Breast epithelium (tissue), 4 donors: ENCODE measurements around the gene LRRC32. TPM values are rescaled to one million over a fixed set of nuclear protein-coding genes. Genes with fewer than 3 reads are reported as not detected.

Source experiments
- DNase-seq, 2 donors: peaks; one replicate each; pipeline ENCODE4 v3.0.0-alpha.2; 2019; ENCODE audit warnings: low spot score in 2 of 2
- H3K27ac ChIP-seq, 2 donors: fragments of 200-600 bp; sonication (generic) in 1 of 2; one replicate each; pipeline ENCODE4 v1.5.1; 2016 to 2019; ENCODE audit warnings: mild to moderate bottlenecking in 1 of 2
- H3K27me3 ChIP-seq, 2 donors: fragments of 200-600 bp; sonication (generic) in 1 of 2; one replicate each; pipeline versions ENCODE4 v1.5.1 to v1.6.0; 2017 to 2019; ENCODE audit warnings: control low read depth in 1 of 2, mild to moderate bottlenecking in 1 of 2
- H3K36me3 ChIP-seq: fragments of 200-600 bp; one replicate; pipeline ENCODE4 v1.5.1; 2019
- H3K4me1 ChIP-seq, 2 donors: fragments of 200-600 bp; sonication (generic); one replicate each; pipeline ENCODE4 v1.5.1; 2016 to 2019; ENCODE audit warnings: control low read depth in 1 of 2
- H3K4me3 ChIP-seq, 3 donors: fragments of 200-600 bp; sonication (generic); 1 replicate in 2 of 3; 2 replicates in 1 of 3; pipeline ENCODE4 v1.5.1; 2016 to 2019; ENCODE audit warnings: mild to moderate bottlenecking in 3 of 3, moderate library complexity in 2 of 3
- H3K9me3 ChIP-seq, 2 donors: fragments of 200-600 bp; sonication (generic) in 1 of 2; one replicate each; pipeline ENCODE4 v1.5.1; 2016 to 2019; ENCODE audit warnings: control low read depth in 1 of 2
- POLR2A ChIP-seq: fragments of 450-650 bp; IDR thresholded peaks from one replicate; pipeline ENCODE4 v1.6.1; 2016; ENCODE audit warnings: antibody characterized with exemption, mild to moderate bottlenecking, moderate library complexity
- POLR2AphosphoS5 ChIP-seq, 3 donors: sonication (generic); formaldehyde crosslinking; IDR thresholded peaks; one replicate each; pipeline ENCODE4 v1.6.1; 2017; ENCODE audit warnings: antibody characterized with exemption in 3 of 3
- intact Hi-C: fragments of 100-400 bp; cut with DNase I; formaldehyde crosslinking; loops from one replicate; pipeline ENCODE4 v1.15.1; 2023; ENCODE audit warnings: low total_unique reads
- total RNA-seq, 3 donors: library from RNA; depleted of rRNA; stranded (reverse); fragments of >200 nt; gene quantifications; one replicate each; pipeline ENCODE4 v1.1.0, GENCODE V29; 2016
- TF ChIP-seq, protein P1 (sequence below), 3 donors: fragments of 450-650 bp; IDR thresholded peaks; one replicate each; pipeline ENCODE4 v1.5.1; 2016 to 2017; ENCODE audit warnings: antibody characterized with exemption in 3 of 3, mild to moderate bottlenecking in 3 of 3, moderate library complexity in 3 of 3

Gene LRRC32
- total RNA-seq, 3 donors from 2014 or later, result 7.5 to 56.0 (median 42.6) TPM

- Histone ChIP-seq H3K9me3 (no peaks in the 10 kb centered on the region), H3K27me3 (no peaks in the 10 kb centered on the region), H3K4me1 (peaks cover 0 to 4% of the 10 kb centered on the region in 2 donors), H3K36me3 (no peaks in the 10 kb centered on the region), H3K4me3 (no peak overlapping the region), H3K27ac (peak overlapping the region; percentile 68 to 87)
- TF ChIP-seq, protein P1, sequence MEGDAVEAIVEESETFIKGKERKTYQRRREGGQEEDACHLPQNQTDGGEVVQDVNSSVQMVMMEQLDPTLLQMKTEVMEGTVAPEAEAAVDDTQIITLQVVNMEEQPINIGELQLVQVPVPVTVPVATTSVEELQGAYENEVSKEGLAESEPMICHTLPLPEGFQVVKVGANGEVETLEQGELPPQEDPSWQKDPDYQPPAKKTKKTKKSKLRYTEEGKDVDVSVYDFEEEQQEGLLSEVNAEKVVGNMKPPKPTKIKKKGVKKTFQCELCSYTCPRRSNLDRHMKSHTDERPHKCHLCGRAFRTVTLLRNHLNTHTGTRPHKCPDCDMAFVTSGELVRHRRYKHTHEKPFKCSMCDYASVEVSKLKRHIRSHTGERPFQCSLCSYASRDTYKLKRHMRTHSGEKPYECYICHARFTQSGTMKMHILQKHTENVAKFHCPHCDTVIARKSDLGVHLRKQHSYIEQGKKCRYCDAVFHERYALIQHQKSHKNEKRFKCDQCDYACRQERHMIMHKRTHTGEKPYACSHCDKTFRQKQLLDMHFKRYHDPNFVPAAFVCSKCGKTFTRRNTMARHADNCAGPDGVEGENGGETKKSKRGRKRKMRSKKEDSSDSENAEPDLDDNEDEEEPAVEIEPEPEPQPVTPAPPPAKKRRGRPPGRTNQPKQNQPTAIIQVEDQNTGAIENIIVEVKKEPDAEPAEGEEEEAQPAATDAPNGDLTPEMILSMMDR (IDR thresholded peaks at IDR 0.05), result no peak
- no peak for TF ChIP-seq POLR2A
- no peak for TF ChIP-seq POLR2AphosphoS5 (IDR thresholded peaks at IDR 0.05)
- intact Hi-C loops, result no loop called here
- DNase-seq, result no peak
Observed at GRCh38 chr11:76617553-76618265, 52.8 kb downstream of the LRRC32 start.

GRCh38 chr11:76616676-76617552, 53.6 kb downstream of the LRRC32 start:
- Histone ChIP-seq H3K27ac (peak overlapping the region; percentile 68 to 87), H3K4me1 (peaks cover 0 to 4% of the 10 kb centered on the region in 2 donors), H3K9me3 (no peaks in the 10 kb centered on the region), H3K27me3 (no peaks in the 10 kb centered on the region), H3K36me3 (no peaks in the 10 kb centered on the region), H3K4me3 (no peak overlapping the region)
- TF ChIP-seq POLR2AphosphoS5 (IDR thresholded peaks at IDR 0.05), result no peak
- no peak for TF ChIP-seq POLR2A
- TF ChIP-seq, protein P1 (IDR thresholded peaks at IDR 0.05), result no peak
- intact Hi-C loops, result no loop called here
- no peak for DNase-seq

DNA sequence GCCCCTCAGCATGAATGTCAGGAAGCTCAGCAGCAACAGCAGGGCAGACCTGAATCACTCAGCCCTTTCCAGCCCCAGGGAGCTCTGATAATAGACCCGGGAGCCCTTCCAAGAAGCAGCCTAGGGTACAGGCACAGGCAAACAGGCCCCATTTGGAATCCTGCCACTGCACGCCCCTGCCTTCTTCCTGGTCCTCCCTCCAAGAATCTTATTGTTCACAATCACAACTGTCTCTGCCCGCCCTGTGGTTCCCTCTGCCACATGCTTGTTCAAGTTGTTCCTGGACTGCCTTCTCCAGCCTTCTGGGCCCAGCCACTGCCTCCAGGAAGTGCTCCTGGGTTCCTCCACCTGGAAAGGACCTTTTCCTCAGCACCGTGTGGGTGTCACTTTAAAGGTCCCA, 54.6 kb downstream of the LRRC32 start:
- TF ChIP-seq POLR2A (no peak), POLR2AphosphoS5 (IDR thresholded peaks at IDR 0.05) (no peak)
- TF ChIP-seq, protein P1 (IDR thresholded peaks at IDR 0.05), result no peak
- Histone ChIP-seq H3K27ac (peak overlapping the region; percentile 50 to 85), H3K9me3 (no peaks in the 10 kb centered on the region), H3K4me1 (peaks cover 0 to 6% of the 10 kb centered on the region in 2 donors), H3K27me3 (no peaks in the 10 kb centered on the region), H3K4me3 (no peak overlapping the region), H3K36me3 (no peaks in the 10 kb centered on the region)
- intact Hi-C loops, result no loop called here
- DNase-seq, result no peak

DNA sequence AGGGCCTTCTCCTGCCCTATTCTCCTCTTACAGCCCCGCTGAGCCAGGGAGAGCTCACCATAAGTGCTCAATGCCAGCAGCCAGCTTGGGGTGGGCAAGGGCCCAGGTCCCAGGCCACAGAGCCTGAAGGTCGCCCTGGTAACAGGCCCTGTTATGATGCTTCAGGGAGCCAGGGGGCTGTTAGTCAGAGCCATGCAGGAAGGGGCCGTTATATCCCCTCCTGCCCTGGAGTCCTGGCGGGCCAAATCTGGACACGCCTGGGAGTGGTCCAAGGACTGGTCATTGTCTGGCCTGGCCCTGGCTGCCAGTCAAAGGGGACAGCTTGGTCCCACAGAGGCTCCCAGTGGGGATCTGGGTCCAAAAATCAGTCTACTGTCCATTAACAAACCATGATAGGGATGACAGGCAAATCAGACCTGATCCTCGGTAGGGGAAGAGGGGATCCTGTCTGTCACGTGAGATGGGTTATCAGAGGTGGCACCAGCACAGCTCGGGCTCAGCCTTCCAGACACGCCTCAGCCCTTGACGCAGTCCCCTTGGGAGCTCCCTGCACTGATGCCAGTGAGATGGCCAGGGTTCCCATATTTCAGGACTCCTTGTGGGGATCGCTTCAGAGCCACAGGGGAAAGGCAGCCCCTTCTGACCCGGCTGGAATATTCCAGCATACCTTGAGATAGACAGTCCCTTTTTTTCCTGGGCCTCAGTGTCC, 55.9 kb downstream of the LRRC32 start:
- Histone ChIP-seq H3K36me3 (no peaks in the 10 kb centered on the region), H3K4me3 (no peak overlapping the region), H3K9me3 (no peaks in the 10 kb centered on the region), H3K4me1 (peaks cover 0 to 11% of the 10 kb centered on the region in 2 donors), H3K27ac (peak overlapping the region; percentile 50 to 85), H3K27me3 (no peaks in the 10 kb centered on the region)
- intact Hi-C loops, result no loop called here
- DNase-seq, result no peak
- TF ChIP-seq POLR2A (no peak), POLR2AphosphoS5 (IDR thresholded peaks at IDR 0.05) (peak in 1 of 3 donors; percentile 28)
- TF ChIP-seq, protein P1 (IDR thresholded peaks at IDR 0.05), result no peak
